ENCODE measurements around the gene SLC26A2.
"Not testable (repeated sequence)": the region's sequence is repeated elsewhere in the genome, so short reads cannot be mapped to it uniquely, and the experiment has no call there.

The SLC26A2 gene

DNA sequence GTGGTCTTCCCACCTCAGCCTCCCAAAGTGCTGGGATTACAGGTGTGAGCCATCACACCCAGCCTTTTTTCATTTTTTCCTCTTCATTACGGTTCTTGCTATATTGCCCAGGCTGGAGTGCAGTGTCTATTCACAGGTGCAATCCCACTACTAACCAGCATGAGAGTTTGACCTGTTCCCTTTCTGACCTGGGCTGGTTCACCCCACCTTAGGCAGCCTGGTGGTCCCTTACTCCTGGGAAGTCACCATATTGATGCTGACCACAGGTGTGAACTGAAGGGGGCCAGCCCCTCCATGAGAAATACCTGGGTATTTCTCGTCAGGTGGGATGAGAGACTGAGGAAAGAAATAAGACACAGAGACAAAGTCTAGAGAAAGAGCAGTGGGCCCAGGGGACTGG lies 18.4 kb upstream of the SLC26A2 start:
- TF ChIP-seq, protein P1, sequence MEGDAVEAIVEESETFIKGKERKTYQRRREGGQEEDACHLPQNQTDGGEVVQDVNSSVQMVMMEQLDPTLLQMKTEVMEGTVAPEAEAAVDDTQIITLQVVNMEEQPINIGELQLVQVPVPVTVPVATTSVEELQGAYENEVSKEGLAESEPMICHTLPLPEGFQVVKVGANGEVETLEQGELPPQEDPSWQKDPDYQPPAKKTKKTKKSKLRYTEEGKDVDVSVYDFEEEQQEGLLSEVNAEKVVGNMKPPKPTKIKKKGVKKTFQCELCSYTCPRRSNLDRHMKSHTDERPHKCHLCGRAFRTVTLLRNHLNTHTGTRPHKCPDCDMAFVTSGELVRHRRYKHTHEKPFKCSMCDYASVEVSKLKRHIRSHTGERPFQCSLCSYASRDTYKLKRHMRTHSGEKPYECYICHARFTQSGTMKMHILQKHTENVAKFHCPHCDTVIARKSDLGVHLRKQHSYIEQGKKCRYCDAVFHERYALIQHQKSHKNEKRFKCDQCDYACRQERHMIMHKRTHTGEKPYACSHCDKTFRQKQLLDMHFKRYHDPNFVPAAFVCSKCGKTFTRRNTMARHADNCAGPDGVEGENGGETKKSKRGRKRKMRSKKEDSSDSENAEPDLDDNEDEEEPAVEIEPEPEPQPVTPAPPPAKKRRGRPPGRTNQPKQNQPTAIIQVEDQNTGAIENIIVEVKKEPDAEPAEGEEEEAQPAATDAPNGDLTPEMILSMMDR (IDR thresholded peaks at IDR 0.05; ENCODE audit: borderline replicate concordance, insufficient read depth, low read depth, low read length): 0 out of 2 replicates have a peak, but pooled peaks have one; percentile 0
- no peak overlapping the region for H3K4me3 ChIP-seq (ENCODE audit: low read depth, low read length)

DNA sequence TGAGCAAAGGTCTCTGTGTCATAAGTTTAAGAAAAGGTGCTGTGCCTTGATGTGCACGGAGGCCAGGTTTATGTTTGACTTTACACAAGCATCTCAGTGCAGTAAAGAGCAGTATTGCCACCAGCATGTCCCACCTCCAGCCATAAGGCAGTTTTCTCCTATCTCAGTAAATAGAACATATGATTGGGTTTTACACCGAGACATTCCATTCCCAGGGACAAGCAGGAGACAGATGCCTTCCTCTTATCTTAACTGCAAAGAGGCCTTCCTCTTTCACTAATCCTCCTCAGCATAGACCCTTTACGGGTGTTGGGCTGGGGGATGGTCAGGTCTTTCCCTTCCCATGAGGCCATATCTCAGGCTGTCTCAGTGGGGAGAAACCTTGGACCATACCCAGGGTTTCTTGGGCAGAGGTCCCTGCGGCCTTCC lies 17.8 kb upstream of the SLC26A2 start:
- not testable (repeated sequence) for H3K4me3 ChIP-seq (ENCODE audit: low read depth, low read length)

GRCh38 chr5:149943177-149943949 lies 17.2 kb upstream of the SLC26A2 start:
- H3K4me3 ChIP-seq (ENCODE audit: low read depth, low read length): not testable (repeated sequence)

DNA sequence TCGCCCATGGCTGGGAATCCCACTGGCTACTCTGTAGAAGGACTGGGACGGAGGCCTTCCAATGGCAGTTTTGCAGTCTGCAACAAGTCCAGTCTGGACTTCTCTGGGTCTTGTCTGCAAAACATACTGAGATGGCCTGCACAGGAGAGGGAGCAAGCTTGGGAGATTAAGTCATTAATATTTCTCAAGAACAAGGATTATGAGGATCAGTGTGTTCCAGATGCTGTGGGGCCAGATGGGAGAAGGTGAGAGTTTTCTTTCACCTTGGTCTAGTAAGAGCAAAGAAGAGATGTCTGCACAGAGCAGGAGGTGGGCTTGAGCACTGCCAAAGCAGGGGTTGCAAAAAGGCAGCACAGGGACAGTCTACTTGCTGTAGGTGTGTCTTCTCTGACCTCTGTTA lies 15.9 kb upstream of the SLC26A2 start, which contains the start of gene PDE6A:
Gene PDE6A (minus strand): TSS at position 128 of the 400 bp plus-strand sequence. CDS start 120 bp downstream, at position 8.
- H3K4me3 ChIP-seq (ENCODE audit: low read depth, low read length): no peak within 1 kb of the TSS
- TF ChIP-seq, protein P1 (IDR thresholded peaks at IDR 0.05; ENCODE audit: borderline replicate concordance, insufficient read depth, low read depth, low read length): no peak

DNA sequence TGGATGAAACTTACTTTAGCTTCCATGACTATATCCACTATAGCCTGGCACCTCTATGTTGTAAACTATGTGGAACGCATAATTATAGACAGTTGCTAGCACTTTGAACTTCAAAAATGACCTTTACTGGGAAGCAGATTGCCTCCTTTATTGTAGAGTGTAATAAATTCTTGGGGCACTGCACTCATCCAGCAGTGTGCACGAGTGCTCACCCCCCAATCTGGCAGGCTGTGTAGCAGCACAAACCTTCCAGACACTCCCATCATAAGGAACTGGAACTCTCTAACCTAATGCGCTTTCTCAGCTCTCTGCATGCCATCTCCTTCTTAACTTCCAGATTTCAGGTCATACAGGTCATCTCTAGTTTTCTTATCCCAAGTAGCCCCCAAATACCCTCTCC lies 14.4 kb upstream of the SLC26A2 start:
- TF ChIP-seq, protein P1 (IDR thresholded peaks at IDR 0.05; ENCODE audit: borderline replicate concordance, insufficient read depth, low read depth, low read length): no peak
- no peak overlapping the region for H3K4me3 ChIP-seq (ENCODE audit: low read depth, low read length)

- no peak overlapping the region for H3K4me3 ChIP-seq (ENCODE audit: low read depth, low read length)
- TF ChIP-seq, protein P1 (IDR thresholded peaks at IDR 0.05; ENCODE audit: borderline replicate concordance, insufficient read depth, low read depth, low read length): no peak
These were observed 11.6 kb upstream of the SLC26A2 start for GRCh38 chr5:149948993-149949392.

DNA sequence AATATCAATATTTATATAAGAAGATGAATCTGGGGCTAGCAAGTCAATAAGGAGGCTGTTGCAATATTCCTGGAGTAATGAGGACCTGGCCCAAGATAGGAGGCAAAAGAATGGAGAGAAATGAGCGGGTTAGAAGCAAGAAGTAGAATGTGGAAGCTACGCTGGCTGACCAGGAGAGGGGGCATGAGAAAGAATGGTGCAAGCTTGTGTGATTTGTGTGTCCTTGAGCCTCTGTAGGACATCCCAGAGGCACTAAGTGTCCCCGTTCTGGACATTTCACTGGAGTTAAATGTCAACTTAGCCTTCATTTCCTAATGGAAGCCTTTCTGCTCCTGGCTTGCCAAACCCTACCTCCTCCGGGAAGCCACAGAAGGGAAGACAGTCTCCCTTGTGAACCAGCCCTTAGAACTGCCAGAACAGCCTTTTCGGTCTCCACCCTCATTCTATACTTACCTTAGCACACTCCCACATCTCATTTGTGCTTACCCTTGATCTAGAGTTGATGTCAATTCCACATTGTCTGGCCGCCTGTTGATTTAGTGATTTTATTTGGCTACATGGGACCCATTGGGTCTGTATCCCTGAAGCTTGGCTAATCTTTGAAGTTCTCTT lies 9.3 kb upstream of the SLC26A2 start:
- H3K4me3 ChIP-seq (ENCODE audit: low read depth, low read length): no peak overlapping the region
- TF ChIP-seq, protein P1 (IDR thresholded peaks at IDR 0.05; ENCODE audit: borderline replicate concordance, insufficient read depth, low read depth, low read length): no peak

DNA sequence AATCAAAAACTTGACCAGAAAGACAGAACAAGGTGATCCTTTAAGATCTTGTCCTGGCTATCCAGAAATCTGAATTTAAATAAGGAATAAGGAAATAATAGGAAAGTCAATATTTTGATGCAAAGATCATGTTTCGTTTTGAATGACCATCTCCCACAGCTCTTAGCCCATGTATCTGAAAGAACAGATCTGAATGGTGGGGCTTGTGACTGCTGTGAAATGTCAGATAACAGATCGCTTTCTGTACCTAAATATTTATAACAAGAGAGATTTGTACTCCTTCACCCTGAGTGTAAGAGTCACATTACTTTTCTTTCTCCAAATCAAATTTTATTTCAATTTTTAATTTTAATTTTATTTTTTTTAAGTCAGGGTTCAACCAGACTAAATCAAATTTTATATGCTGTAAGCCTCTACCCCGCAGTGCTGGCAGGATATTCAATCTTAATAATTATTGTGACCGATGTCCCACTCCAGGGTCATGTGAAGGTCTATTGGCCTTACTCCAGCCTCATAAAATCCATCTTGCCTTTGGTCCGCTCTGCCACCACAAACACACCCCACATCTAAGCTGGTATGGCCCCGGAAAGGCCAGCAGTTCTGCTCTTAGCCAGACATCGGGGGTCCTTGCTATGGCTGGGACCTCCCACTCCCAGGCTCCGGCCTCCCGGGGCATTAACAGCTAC lies 7.0 kb upstream of the SLC26A2 start:
- TF ChIP-seq, protein P1 (IDR thresholded peaks at IDR 0.05; ENCODE audit: borderline replicate concordance, insufficient read depth, low read depth, low read length): no peak
- H3K4me3 ChIP-seq (ENCODE audit: low read depth, low read length): no peak overlapping the region

Data from GM12875 (cell line).